ENCODE results near the gene CCSER2.

DNA sequence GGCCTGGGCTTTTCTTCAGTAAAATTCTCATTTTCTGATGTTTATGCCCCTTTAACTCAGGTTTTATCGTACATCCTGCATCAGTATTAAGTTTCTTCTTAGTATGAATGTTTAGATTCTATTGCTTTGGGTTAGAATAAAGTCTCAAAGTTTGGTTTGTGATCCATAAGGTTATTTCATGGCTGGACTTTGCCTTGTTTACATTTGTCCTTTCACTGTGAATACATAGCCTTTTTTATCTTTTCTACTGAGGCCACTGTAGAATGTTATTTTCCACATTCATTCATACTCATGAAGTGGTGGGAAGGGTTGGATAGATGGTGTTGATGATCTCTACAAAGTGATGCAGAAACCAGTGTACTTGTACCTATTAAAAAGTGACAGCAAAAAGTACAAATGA, 59.8 kb downstream of the CCSER2 start:
- TF ChIP-seq EZH2phosphoT487 (IDR thresholded peaks at IDR 0.05; ENCODE audit: insufficient read depth, low read depth) (no peak), EZH2 (IDR thresholded peaks at IDR 0.05; ENCODE audit: insufficient read depth, poor library complexity, severe bottlenecking) (no peak)
